OCI-LY7 (cell line): ENCODE results near the gene S100A7A. TPM values are rescaled to one million over a fixed set of nuclear protein-coding genes. Genes with fewer than 3 reads are reported as not detected.

ENCODE experiments used
- BruUV-seq: library from RNA; stranded (reverse); fragments of 400-500 nt; replicated peaks from 2 replicates; lab custom pipeline; 2021; lab: Mats Ljungman, UMichigan
- CTCF ChIA-PET: fragments of 300-600 bp; sonication (Branson Sonifier 250); formaldehyde crosslinking; loops from one replicate; lab custom pipeline; 2022; ENCODE audit warnings: antibody characterized with exemption; ENCODE audit not compliant: unreplicated experiment; lab: Charles Lee
- POLR2A ChIA-PET: fragments of 300-600 bp; sonication (Branson Sonifier 250); formaldehyde crosslinking; loops from one replicate; lab custom pipeline; 2022; ENCODE audit warnings: antibody characterized with exemption; lab: Charles Lee
- DNase-seq: peaks from one replicate; pipeline ENCODE4 v3.0.0-alpha.2; 2015; ENCODE audit warnings: low spot score
- H2AFZ ChIP-seq: fragments of 200-600 bp; sonication (generic), shearing (Covaris generic); 2 replicates; pipeline ENCODE4 v1.6.1; 2014; ENCODE audit warnings: mild to moderate bottlenecking, antibody characterized with exemption, low read length, moderate library complexity
- H3K27ac ChIP-seq: fragments of 200-600 bp; sonication (generic); 2 replicates; pipeline ENCODE4 v1.5.1; 2014; ENCODE audit warnings: mixed run types, low read depth, mild to moderate bottlenecking, moderate library complexity, low read length, inconsistent platforms; ENCODE audit not compliant: poor library complexity, severe bottlenecking
- H3K36me3 ChIP-seq: fragments of 200-600 bp; sonication (generic); 2 replicates; pipeline ENCODE4 v1.6.1; 2014; ENCODE audit warnings: mild to moderate bottlenecking, antibody characterized with exemption, low read length, moderate library complexity, mixed read lengths; ENCODE audit not compliant: insufficient read depth
- H3K4me1 ChIP-seq: fragments of 200-600 bp; sonication (generic); 2 replicates; pipeline ENCODE4 v1.5.1; 2014; ENCODE audit warnings: mild to moderate bottlenecking, low read length; ENCODE audit not compliant: insufficient read depth, poor library complexity, severe bottlenecking
- H3K4me2 ChIP-seq: fragments of 200-600 bp; sonication (generic); 2 replicates; pipeline ENCODE4 v1.6.1; 2014; ENCODE audit warnings: mild to moderate bottlenecking, low read length
- H3K4me3 ChIP-seq: fragments of 200-600 bp; sonication (generic); 2 replicates; pipeline ENCODE4 v1.5.1; 2014; ENCODE audit warnings: mild to moderate bottlenecking, low read depth, low read length; ENCODE audit not compliant: poor library complexity, severe bottlenecking
- H3K79me2 ChIP-seq: fragments of 200-600 bp; sonication (generic); 2 replicates; pipeline ENCODE4 v1.6.1; 2016; ENCODE audit warnings: low read depth, mild to moderate bottlenecking, low read length, moderate library complexity, mixed read lengths; ENCODE audit not compliant: insufficient read depth
- H3K9me2 ChIP-seq: fragments of 200-600 bp; sonication (generic); 2 replicates; pipeline ENCODE4 v1.6.1; 2016; ENCODE audit warnings: mild to moderate bottlenecking, low read length, mixed read lengths; ENCODE audit not compliant: insufficient read depth
- H3K9me3 ChIP-seq: fragments of 200-600 bp; sonication (generic); 2 replicates; pipeline ENCODE4 v1.6.1; 2014; ENCODE audit warnings: mild to moderate bottlenecking, mixed run types, low read length, mixed read lengths
- H4K20me1 ChIP-seq: fragments of 200-600 bp; sonication (generic); 2 replicates; pipeline ENCODE4 v1.6.1; 2014; ENCODE audit warnings: mild to moderate bottlenecking, antibody characterized with exemption, low read length, moderate library complexity, mixed read lengths; ENCODE audit not compliant: insufficient read depth
- EZH2phosphoT487 ChIP-seq: fragments of 200-600 bp; sonication (generic); IDR thresholded peaks from 2 replicates; pipeline ENCODE4 v1.6.1; 2018; ENCODE audit warnings: low read depth, borderline replicate concordance, mild to moderate bottlenecking, mixed run types, antibody characterized with exemption, low read length, moderate library complexity, mixed read lengths
- intact Hi-C: fragments of 100-400 bp; cut with micrococcal nuclease; formaldehyde crosslinking; loops from one replicate; pipeline ENCODE4 v1.10.0; 2022; ENCODE audit not compliant: unreplicated experiment
- total RNA-seq, 2 experiments: library from RNA; depleted of rRNA in 1 of 2; stranded (reverse); fragments of >200 nt in 1 of 2; shearing (Covaris generic) in 1 of 2; gene quantifications; 2 replicates each; pipeline ENCODE4 v1.2.3, GENCODE V29; 2014 to 2022
- TF ChIP-seq, protein P1 (sequence below): fragments of 200-600 bp; sonication (generic); conservative IDR thresholded peaks from 2 replicates; pipeline ENCODE4 v1.5.1; 2014; ENCODE audit warnings: mild to moderate bottlenecking, antibody characterized with exemption, low read length, moderate library complexity, mixed read lengths

The S100A7A gene
- total RNA-seq, 2 experiments from 2014 or later: not detected

DNA sequence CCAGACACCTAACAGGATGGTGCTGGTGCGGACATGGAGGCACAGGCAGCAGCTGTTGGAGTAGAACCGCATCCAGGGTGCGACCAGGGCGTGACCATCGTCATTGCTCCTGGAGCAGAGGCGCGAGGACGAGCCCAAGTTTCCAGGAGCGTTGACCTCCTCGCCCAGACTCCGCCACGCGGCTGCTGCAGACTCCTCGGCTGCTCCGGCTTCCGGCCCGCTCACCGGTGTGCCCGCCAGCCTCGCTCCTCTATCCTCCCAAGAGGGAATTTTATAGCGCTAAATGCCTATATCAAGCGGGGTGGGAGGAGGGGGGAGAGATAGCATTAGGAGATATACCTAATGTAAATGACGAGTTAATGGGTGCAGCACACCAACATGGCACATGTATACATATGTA, 35.6 kb upstream of the S100A7A start:
- no peak overlapping the region for H3K4me2 ChIP-seq
- no peaks in the 10 kb centered on the region for H4K20me1 ChIP-seq
- no peaks in the 10 kb centered on the region for H3K9me2 ChIP-seq
- no peaks in the 10 kb centered on the region for H3K9me3 ChIP-seq
- TF ChIP-seq EZH2phosphoT487: no peak
- TF ChIP-seq, protein P1, sequence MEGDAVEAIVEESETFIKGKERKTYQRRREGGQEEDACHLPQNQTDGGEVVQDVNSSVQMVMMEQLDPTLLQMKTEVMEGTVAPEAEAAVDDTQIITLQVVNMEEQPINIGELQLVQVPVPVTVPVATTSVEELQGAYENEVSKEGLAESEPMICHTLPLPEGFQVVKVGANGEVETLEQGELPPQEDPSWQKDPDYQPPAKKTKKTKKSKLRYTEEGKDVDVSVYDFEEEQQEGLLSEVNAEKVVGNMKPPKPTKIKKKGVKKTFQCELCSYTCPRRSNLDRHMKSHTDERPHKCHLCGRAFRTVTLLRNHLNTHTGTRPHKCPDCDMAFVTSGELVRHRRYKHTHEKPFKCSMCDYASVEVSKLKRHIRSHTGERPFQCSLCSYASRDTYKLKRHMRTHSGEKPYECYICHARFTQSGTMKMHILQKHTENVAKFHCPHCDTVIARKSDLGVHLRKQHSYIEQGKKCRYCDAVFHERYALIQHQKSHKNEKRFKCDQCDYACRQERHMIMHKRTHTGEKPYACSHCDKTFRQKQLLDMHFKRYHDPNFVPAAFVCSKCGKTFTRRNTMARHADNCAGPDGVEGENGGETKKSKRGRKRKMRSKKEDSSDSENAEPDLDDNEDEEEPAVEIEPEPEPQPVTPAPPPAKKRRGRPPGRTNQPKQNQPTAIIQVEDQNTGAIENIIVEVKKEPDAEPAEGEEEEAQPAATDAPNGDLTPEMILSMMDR: no peak
- H2AFZ ChIP-seq: no peak overlapping the region
- no peak for DNase-seq
- CTCF ChIA-PET: no interaction called here
- H3K27ac ChIP-seq: no peak overlapping the region
- H3K36me3 ChIP-seq: no peaks in the 10 kb centered on the region
- intact Hi-C loops: no loop called here
- H3K79me2 ChIP-seq: no peaks in the 10 kb centered on the region
- no peak overlapping the region for H3K4me3 ChIP-seq
- BruUV-seq: no TSS peak
- H3K4me1 ChIP-seq: no peaks in the 10 kb centered on the region
- POLR2A ChIA-PET: no interaction called here

DNA sequence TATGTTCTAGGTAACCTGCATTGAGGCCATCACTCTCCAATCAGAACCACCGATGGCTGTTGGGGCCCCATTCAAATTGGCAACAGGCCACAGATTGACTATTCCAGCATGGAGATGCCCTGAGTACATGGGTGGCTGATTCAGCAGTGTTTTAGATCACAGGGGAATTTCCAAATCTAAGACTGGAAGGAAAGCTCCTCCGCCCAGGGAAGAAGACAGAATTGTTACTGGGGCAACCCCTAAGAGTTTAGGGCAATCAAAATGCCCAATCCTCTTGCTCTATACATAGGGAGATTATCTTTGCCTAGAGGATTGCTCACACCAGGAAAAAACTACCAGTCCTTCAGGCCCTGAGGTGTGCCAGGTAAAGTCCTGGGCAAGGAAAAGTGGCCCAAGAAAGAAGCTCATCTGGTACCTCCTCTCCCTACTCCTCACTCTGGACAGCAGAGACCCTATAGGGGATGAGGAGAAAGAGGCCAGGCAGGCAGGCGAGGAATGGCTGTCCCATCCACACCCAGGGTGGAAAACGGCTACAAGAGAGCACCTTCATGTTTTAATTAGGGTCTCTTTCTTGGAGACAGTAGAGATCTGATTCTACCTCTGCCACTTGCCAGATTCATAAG, 31.3 kb upstream of the S100A7A start:
- H4K20me1 ChIP-seq: no peaks in the 10 kb centered on the region
- no peak overlapping the region for H3K4me3 ChIP-seq
- intact Hi-C loops: no loop called here
- H2AFZ ChIP-seq: no peak overlapping the region
- no peak for DNase-seq
- no TSS peak for BruUV-seq
- CTCF ChIA-PET: no interaction called here
- H3K4me1 ChIP-seq: no peaks in the 10 kb centered on the region
- no peak overlapping the region for H3K27ac ChIP-seq
- no peaks in the 10 kb centered on the region for H3K36me3 ChIP-seq
- no peaks in the 10 kb centered on the region for H3K79me2 ChIP-seq
- no peaks in the 10 kb centered on the region for H3K9me2 ChIP-seq
- TF ChIP-seq, protein P1: no peak
- TF ChIP-seq EZH2phosphoT487: no peak
- H3K9me3 ChIP-seq: no peaks in the 10 kb centered on the region
- POLR2A ChIA-PET: interaction anchor here (0.5 kb wide), 1 partner anchor 68 kb away, joined by 3 read pairs; no protein-coding TSS in a partner anchor
- H3K4me2 ChIP-seq: no peak overlapping the region

DNA sequence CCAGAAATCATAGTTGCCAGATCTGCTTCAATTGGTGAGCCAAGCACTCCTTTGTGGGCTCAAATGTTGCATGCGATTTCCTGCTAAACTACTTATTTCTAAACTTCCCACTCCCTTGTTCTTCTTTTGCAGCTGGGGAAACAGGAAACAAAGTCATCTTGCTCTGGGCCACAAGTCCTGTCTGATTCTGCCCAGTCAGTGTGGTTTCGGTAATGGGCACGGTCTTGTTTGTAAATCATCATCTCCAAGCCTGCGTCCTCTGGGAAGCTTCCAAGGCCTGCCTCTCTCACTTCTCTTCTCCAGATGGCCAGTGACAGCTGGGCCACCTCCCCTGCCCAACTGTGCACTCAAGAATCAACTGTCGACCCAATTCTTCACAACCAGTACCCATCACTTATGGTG, 29.8 kb upstream of the S100A7A start:
- no peak for TF ChIP-seq EZH2phosphoT487
- TF ChIP-seq, protein P1: no peak
- Histone ChIP-seq H3K79me2 (no peaks in the 10 kb centered on the region), H3K4me2 (no peak overlapping the region), H3K9me3 (no peaks in the 10 kb centered on the region), H3K4me3 (no peak overlapping the region), H3K36me3 (no peaks in the 10 kb centered on the region), H3K4me1 (no peaks in the 10 kb centered on the region), H2AFZ (no peak overlapping the region), H3K27ac (no peak overlapping the region), H3K9me2 (no peaks in the 10 kb centered on the region), H4K20me1 (no peaks in the 10 kb centered on the region)
- ChIA-PET CTCF (no interaction called here), POLR2A (no interaction called here)
- BruUV-seq: no TSS peak
- intact Hi-C loops: no loop called here
- no peak for DNase-seq
